MCF 10A (cell line): Measurements from ENCODE around the gene IL22. TPM values are rescaled to one million over a fixed set of nuclear protein-coding genes. Genes with fewer than 3 reads are reported as not detected.

ENCODE experiments used
- BruUV-seq: library from RNA; stranded (reverse); fragments of 400-500 nt; replicated peaks from 2 replicates; lab custom pipeline; 2021; lab: Mats Ljungman, UMichigan
- CTCF ChIA-PET: fragments of 300-600 bp; sonication (Branson Sonifier 250); formaldehyde crosslinking; extraction: SDS; loops from one replicate; lab custom pipeline; 2021; ENCODE audit warnings: antibody characterized with exemption, inconsistent platforms; lab: Yijun Ruan, JAX
- POLR2A ChIA-PET: fragments of 300-600, 350-650 bp; sonication (Branson Sonifier 250); formaldehyde crosslinking; extraction: SDS; loops from one replicate; lab custom pipeline; 2020; ENCODE audit warnings: antibody characterized with exemption, inconsistent platforms; lab: Yijun Ruan, JAX
- DNase-seq: peaks from one replicate; pipeline ENCODE4 v3.0.0-alpha.2; 2018; ENCODE audit not compliant: unreplicated experiment
- H3K27ac Mint-ChIP-seq: one replicate; pipeline ENCODE4 v1.8.0; 2022; ENCODE audit warnings: mild to moderate bottlenecking, low read depth, mixed read lengths; ENCODE audit not compliant: unreplicated experiment
- H3K27me3 Mint-ChIP-seq: one replicate; pipeline ENCODE4 v1.8.0; 2022; ENCODE audit warnings: mixed read lengths; ENCODE audit not compliant: insufficient read depth, unreplicated experiment
- H3K36me3 Mint-ChIP-seq: one replicate; pipeline ENCODE4 v1.8.0; 2022; ENCODE audit warnings: mild to moderate bottlenecking, moderate library complexity, mixed read lengths; ENCODE audit not compliant: insufficient read depth, unreplicated experiment
- H3K4me1 Mint-ChIP-seq: one replicate; pipeline ENCODE4 v1.8.0; 2022; ENCODE audit warnings: mixed read lengths; ENCODE audit not compliant: insufficient read depth, unreplicated experiment
- H3K4me3 Mint-ChIP-seq: one replicate; pipeline ENCODE4 v1.8.0; 2022; ENCODE audit warnings: mild to moderate bottlenecking, moderate library complexity, mixed read lengths; ENCODE audit not compliant: unreplicated experiment
- H3K9me3 Mint-ChIP-seq: one replicate; pipeline ENCODE4 v1.8.0; 2022; ENCODE audit warnings: mixed read lengths; ENCODE audit not compliant: unreplicated experiment
- CTCF ChIP-seq: fragments of 200-600 bp; IDR thresholded peaks from one replicate; pipeline ENCODE4 v1.8.0; 2022; ENCODE audit warnings: antibody characterized with exemption, mild to moderate bottlenecking; ENCODE audit not compliant: unreplicated experiment
- intact Hi-C: fragments of 100-400 bp; cut with micrococcal nuclease; formaldehyde crosslinking; loops from 2 replicates; pipeline ENCODE4 v1.14.1; 2022
- total RNA-seq: library from RNA; stranded (reverse); gene quantifications from 2 replicates; pipeline ENCODE4 v1.2.3, GENCODE V29; 2022

The IL22 gene
- total RNA-seq, 1 experiment from 2014 or later: not detected

GRCh38 chr12:68231229-68231628 is 22.2 kb downstream of the IL22 start:
- H3K4me1 Mint-ChIP-seq: peaks cover 5% of the 10 kb centered on the region
- TF ChIP-seq CTCF: no peak
- H3K36me3 Mint-ChIP-seq: no peaks in the 10 kb centered on the region
- H3K9me3 Mint-ChIP-seq: no peaks in the 10 kb centered on the region
- no peak overlapping the region for H3K27ac Mint-ChIP-seq
- BruUV-seq: no TSS peak
- DNase-seq: no peak
- no peak overlapping the region for H3K4me3 Mint-ChIP-seq
- CTCF ChIA-PET: interaction anchor here (0.5 to 2.5 kb wide), 6 partner anchors 8 to 556 kb away, joined by 3 to 24 read pairs (median 7); no protein-coding TSS in a partner anchor
- intact Hi-C loops: no loop called here
- H3K27me3 Mint-ChIP-seq: no peaks in the 10 kb centered on the region
- POLR2A ChIA-PET: interaction anchor here (0.6 to 1.1 kb wide), 4 partner anchors 101 to 514 kb away, joined by 3 read pairs; partner anchors contain the start of gene MDM1

DNA sequence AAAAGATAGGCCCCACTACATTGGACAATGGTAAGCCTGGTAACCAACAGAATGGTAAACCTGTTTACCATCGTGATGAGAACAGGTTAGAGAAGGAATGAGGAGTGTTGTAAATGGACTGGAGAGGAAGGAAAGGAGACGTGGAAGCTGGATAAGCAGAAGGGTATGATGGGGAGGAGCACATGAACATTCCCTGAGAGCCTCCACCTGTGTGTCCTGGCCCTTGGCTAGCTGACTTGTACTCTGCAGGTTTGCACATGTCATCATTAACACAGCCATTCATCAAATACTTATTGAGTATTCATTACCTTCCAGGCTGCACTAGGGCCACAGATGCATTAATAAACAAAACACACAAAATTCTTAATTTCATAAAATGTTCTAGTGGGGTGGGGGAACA is 23.4 kb downstream of the IL22 start:
- no peak for DNase-seq
- no peak for TF ChIP-seq CTCF
- no TSS peak for BruUV-seq
- H3K9me3 Mint-ChIP-seq: no peaks in the 10 kb centered on the region
- H3K36me3 Mint-ChIP-seq: no peaks in the 10 kb centered on the region
- POLR2A ChIA-PET: no interaction called here
- H3K27ac Mint-ChIP-seq: no peak overlapping the region
- CTCF ChIA-PET: interaction anchor here (0.6 to 1.2 kb wide), 3 partner anchors 86 to 980 kb away, joined by 3 read pairs; no protein-coding TSS in a partner anchor
- H3K4me3 Mint-ChIP-seq: no peak overlapping the region
- intact Hi-C loops: no loop called here
- no peaks in the 10 kb centered on the region for H3K27me3 Mint-ChIP-seq
- H3K4me1 Mint-ChIP-seq: peaks cover 8% of the 10 kb centered on the region

- Mint-ChIP-seq H3K27ac (no peak overlapping the region), H3K27me3 (no peaks in the 10 kb centered on the region), H3K4me3 (no peak overlapping the region), H3K36me3 (no peaks in the 10 kb centered on the region), H3K9me3 (no peaks in the 10 kb centered on the region), H3K4me1 (peaks cover 26% of the 10 kb centered on the region)
- BruUV-seq: no TSS peak
- CTCF ChIA-PET: no interaction called here
- intact Hi-C loops: no loop called here
- POLR2A ChIA-PET: no interaction called here
- no peak for DNase-seq
- no peak for TF ChIP-seq CTCF
Observed at GRCh38 chr12:68227356-68227755, 26.0 kb downstream of the IL22 start.

- ChIA-PET CTCF (interaction anchor here (0.8 to 5.1 kb wide), 5 partner anchors 75 to 185 kb away, joined by 3 to 151 read pairs (median 4); no protein-coding TSS in a partner anchor), POLR2A (interaction anchor here (1.0 to 4.1 kb wide), 2 partner anchors 87 to 95 kb away, joined by 3 to 16 read pairs; no protein-coding TSS in a partner anchor)
- intact Hi-C loops: no loop called here
- BruUV-seq: no TSS peak
- Mint-ChIP-seq H3K4me1 (peaks cover 26% of the 10 kb centered on the region), H3K4me3 (no peak within 1 kb of the TSS), H3K27ac (no peak within 1 kb of the TSS), H3K9me3 (no peaks in the 10 kb centered on the region), H3K27me3 (no peaks in the 10 kb centered on the region), H3K36me3 (no peaks in the 10 kb centered on the region)
- TF ChIP-seq CTCF: no peak
- no peak for DNase-seq
Observed at GRCh38 chr12:68225576-68226476, 27.6 kb downstream of the IL22 start, which contains the start of gene IL26. Gene IL26, minus strand, starts transcription at chr12:68225810. Its CDS starts 54 bp downstream, at chr12:68225756.
